ENCODE results near the gene TMEM205. TPM values are rescaled to one million over a fixed set of nuclear protein-coding genes. Genes with fewer than 3 reads are reported as not detected.

The TMEM205 gene
- 226 and 228 TPM in 2 replicates for total RNA-seq

DNA sequence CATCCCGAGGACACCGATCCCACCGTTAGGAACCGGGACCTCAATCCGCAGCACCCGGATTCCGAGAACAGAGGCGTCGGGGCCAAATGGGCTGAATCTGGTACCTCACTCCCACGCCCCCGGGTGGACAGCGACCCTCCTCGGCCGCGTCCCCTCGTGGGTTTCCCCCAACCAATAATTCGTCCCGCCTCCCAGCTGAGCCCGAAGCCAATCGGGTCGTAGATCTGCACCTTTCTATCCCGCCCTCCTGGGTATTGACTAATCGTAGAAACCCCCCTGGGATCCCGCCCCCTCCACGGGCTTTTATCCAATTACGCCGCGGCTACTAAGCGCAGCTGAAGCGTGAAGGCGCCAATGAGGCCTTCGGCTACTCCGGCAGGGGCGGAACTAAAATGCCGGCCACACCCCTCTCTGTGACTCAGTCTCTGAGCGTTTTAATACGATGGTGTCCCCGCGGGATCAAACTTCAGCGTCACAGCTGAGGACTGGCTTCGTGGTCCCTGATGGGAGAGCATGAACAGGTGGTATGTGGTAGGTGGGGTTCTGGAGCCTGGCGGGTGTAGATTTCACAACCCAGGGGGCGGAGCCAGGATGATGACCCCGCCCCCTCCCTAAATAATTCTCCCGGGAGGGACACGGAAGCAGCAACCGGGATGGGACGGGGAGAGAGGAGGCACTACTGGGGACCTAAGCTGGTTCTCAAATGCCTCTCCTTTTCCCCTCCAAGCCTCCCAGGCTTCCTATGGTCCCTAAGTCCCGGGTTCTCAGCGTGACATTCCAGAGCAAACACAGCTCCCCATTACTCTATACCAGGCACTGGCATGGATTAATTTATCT is at the start of gene TMEM205, which contains the start of gene CCDC159:
TSS of gene TMEM205 (minus strand) at position 165 of the 837 bp plus-strand sequence. CDS start 649 bp downstream, outside the sequence.
TSS of gene CCDC159 (plus strand) at position 416 of the 837 bp plus-strand sequence. CDS start at position 504, 88 bp downstream.
- peak within 1 kb of the TSS; percentile 81 for H3K4me3 ChIP-seq (ENCODE audit: low read depth, low read length)
- TF ChIP-seq, protein P1, sequence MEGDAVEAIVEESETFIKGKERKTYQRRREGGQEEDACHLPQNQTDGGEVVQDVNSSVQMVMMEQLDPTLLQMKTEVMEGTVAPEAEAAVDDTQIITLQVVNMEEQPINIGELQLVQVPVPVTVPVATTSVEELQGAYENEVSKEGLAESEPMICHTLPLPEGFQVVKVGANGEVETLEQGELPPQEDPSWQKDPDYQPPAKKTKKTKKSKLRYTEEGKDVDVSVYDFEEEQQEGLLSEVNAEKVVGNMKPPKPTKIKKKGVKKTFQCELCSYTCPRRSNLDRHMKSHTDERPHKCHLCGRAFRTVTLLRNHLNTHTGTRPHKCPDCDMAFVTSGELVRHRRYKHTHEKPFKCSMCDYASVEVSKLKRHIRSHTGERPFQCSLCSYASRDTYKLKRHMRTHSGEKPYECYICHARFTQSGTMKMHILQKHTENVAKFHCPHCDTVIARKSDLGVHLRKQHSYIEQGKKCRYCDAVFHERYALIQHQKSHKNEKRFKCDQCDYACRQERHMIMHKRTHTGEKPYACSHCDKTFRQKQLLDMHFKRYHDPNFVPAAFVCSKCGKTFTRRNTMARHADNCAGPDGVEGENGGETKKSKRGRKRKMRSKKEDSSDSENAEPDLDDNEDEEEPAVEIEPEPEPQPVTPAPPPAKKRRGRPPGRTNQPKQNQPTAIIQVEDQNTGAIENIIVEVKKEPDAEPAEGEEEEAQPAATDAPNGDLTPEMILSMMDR (conservative IDR thresholded peaks at IDR 0.05; ENCODE audit: low read depth, low read length): peak; percentile 8
- peak; percentile 97 for DNase-seq (ENCODE audit: low read depth)

DNA sequence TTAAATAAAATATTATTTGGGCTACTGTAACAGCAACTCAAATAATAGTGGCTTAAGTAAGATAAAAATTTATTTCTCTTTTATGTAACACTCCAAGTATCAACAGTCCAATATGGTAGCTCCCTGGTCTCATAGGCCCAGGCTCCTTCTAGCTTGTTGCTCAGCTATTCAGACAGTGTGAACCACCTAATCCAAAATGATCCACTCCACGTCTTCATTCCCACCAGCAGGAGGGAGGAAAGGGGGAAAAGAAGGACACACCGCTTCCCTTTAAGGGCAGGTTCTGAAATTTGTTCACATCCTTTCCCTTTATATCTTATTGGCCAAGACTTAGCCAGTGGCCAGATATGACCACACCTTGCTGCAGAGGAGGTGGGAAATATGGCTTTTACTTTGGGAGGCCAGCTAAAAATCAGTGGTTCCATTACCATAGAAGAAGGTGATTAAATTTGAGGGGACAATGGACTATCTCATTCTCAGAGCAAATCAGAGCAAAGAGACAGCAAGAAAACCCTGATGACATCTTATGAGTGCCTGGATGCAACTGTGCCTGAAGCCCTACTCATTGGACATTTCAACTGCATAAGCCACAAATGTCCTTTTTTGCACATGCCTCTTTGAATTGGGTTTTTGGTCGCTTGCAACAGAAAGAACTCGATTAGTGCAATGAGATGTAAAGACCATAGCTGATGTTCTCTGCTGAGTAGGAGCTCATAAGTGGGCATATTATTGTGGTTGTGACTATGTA is 45.0 kb upstream of the TMEM205 start:
- TF ChIP-seq, protein P1 (conservative IDR thresholded peaks at IDR 0.05; ENCODE audit: low read depth, low read length): no peak
- DNase-seq (ENCODE audit: low read depth): no peak
- no peak overlapping the region for H3K4me3 ChIP-seq (ENCODE audit: low read depth, low read length)

- TF ChIP-seq, protein P1 (conservative IDR thresholded peaks at IDR 0.05; ENCODE audit: low read depth, low read length): no peak
- H3K4me3 ChIP-seq (ENCODE audit: low read depth, low read length): no peak overlapping the region
- no peak for DNase-seq (ENCODE audit: low read depth)
Observed at GRCh38 chr19:11390359-11390758, 44.3 kb upstream of the TMEM205 start.

DNA sequence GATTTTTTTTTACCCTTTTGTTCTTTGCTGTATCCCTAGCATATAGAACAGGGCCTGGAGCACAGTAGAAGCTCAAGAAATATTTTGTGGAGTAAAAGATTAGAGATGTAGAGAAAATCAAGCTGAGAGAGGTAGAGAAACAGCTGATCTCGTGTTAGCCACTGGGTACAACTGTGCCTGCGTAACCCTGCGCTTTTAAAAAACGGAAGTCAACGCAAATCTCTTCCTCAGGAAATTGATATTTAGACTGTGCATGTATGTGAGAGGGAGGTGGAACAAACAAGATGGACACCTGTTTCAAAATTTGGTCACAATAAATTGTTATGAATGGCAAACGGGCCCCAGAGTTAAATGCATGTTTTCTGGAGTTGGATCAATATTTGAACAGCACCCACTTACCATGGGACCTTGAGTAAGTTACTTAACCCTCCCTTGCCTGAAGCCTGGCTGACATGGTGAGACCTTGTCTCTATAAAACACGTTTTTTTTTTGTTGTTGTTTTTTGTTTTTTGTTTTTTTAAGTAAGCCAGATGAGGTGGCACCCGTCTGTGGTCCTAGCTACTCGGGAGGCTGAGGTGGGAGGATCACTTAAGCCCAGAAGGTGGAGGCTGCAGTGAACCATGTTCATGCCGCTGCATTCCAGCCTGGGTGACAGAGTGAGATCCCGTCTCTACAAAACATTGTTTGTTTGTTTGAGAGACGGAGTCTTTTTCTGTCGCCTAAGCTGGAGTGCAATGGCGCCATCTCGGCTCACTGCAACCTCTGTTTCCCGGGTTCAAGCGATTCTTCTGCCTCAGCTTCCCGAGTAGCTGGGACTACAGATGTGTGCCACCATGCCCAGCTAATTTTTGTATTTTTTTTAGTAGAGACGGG is 41.3 kb upstream of the TMEM205 start:
- TF ChIP-seq, protein P1 (conservative IDR thresholded peaks at IDR 0.05; ENCODE audit: low read depth, low read length): no peak
- H3K4me3 ChIP-seq (ENCODE audit: low read depth, low read length): no peak overlapping the region
- DNase-seq (ENCODE audit: low read depth): no peak

DNA sequence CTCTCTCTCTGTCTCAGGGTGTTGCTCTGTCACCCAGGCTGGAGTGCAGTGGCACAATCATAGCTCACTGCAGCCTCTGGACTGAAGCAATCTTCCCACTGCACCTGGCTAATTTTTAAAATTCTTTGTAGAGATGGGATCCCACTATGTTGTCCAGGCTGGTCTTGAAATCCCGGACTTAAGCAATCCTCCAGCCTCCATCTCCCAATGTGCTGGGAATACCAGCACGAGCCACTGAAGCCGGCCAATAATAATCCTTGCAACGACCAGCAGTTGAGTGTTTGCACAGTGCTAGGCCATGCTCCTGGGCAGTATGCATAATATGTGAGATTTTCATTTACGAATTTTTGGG is 38.7 kb upstream of the TMEM205 start:
- TF ChIP-seq, protein P1 (conservative IDR thresholded peaks at IDR 0.05; ENCODE audit: low read depth, low read length): no peak
- DNase-seq (ENCODE audit: low read depth): no peak
- no peak overlapping the region for H3K4me3 ChIP-seq (ENCODE audit: low read depth, low read length)

- peak overlapping the region; percentile 56 for H3K4me3 ChIP-seq (ENCODE audit: low read depth, low read length)
- TF ChIP-seq, protein P1 (conservative IDR thresholded peaks at IDR 0.05; ENCODE audit: low read depth, low read length): no peak
- DNase-seq (ENCODE audit: low read depth): no peak
Observed at GRCh38 chr19:11383706-11384048, 37.6 kb upstream of the TMEM205 start.

Data from epithelial cell of proximal tubule (primary cell).